HepG2 (cell line): ENCODE data around the gene ZDHHC16. TPM values are rescaled to one million over a fixed set of nuclear protein-coding genes. Genes with fewer than 3 reads are reported as not detected.
A peak's percentile ranks its signal among the peaks of the same experiment; 100 is the strongest.

ENCODE experiments used
- AHR ChIP-seq: IDR thresholded peaks from 2 replicates; pipeline ENCODE4 v1.6.1; 2018; ENCODE audit warnings: missing genetic modification reagents, missing compliant biosample characterization
- ATF4 ChIP-seq, 2 experiments: fragments of 450-650 bp in 1 of 2; sonication (generic) in 1 of 2; formaldehyde crosslinking; IDR thresholded peaks; 2 replicates each; pipeline versions ENCODE4 v1.5.0 to v1.8.0; 2020 to 2022; ENCODE audit warnings: mild to moderate bottlenecking in 1 of 2, missing genetic modification reagents in 1 of 2
- BCLAF1 ChIP-seq: fragments of 450-650 bp; IDR thresholded peaks from 2 replicates; pipeline ENCODE4 v1.6.1; 2017; ENCODE audit warnings: mild to moderate bottlenecking
- CC2D1A ChIP-seq: sonication (generic); formaldehyde crosslinking; IDR thresholded peaks from 2 replicates; pipeline ENCODE4 v1.8.1; 2023; ENCODE audit warnings: mild to moderate bottlenecking, missing genetic modification reagents
- CCDC6 ChIP-seq: sonication (generic); formaldehyde crosslinking; IDR thresholded peaks from 2 replicates; pipeline ENCODE4 v1.8.1; 2022; ENCODE audit warnings: mild to moderate bottlenecking, missing genetic modification reagents, moderate library complexity
- CREM ChIP-seq, 2 experiments: sonication (generic) in 1 of 2; formaldehyde crosslinking in 1 of 2; IDR thresholded peaks; 2 replicates each; pipeline versions ENCODE4 v1.4.0 to v1.6.1; 2016 to 2020; ENCODE audit warnings: antibody characterized with exemption in 1 of 2, mild to moderate bottlenecking in 1 of 2, missing genetic modification reagents in 1 of 2
- GABPA ChIP-seq, 2 experiments: IDR thresholded peaks; 2 replicates each; pipeline ENCODE4 v1.6.1; 2011 to 2016; ENCODE audit warnings: low read depth in 2 of 2, low read length in 1 of 2, missing biosample characterization in 1 of 2, missing genetic modification characterization in 1 of 2
- GTF3A ChIP-seq: sonication (generic); formaldehyde crosslinking; conservative IDR thresholded peaks from 2 replicates; pipeline ENCODE4 v1.4.0; 2020; ENCODE audit warnings: mild to moderate bottlenecking, missing genetic modification reagents
- HNF1B ChIP-seq: sonication (generic); formaldehyde crosslinking; IDR thresholded peaks from 2 replicates; pipeline ENCODE4 v1.5.1; 2020; ENCODE audit warnings: mild to moderate bottlenecking, moderate library complexity, missing genetic modification reagents
- KDM1A ChIP-seq: IDR thresholded peaks from 2 replicates; pipeline ENCODE4 v1.6.1; 2016; ENCODE audit warnings: missing compliant biosample characterization
- MED1 ChIP-seq: sonication (generic); formaldehyde crosslinking; IDR thresholded peaks from 2 replicates; pipeline ENCODE4 v1.4.0; 2020; ENCODE audit warnings: missing genetic modification reagents
- MLLT10 ChIP-seq: sonication (generic); formaldehyde crosslinking; IDR thresholded peaks from 2 replicates; pipeline ENCODE4 v1.4.0; 2020; ENCODE audit warnings: missing genetic modification reagents
- NFRKB ChIP-seq: fragments of 450-650 bp; IDR thresholded peaks from 2 replicates; pipeline ENCODE4 v1.6.1; 2017
- SKI ChIP-seq: fragments of 450-650 bp; IDR thresholded peaks from one replicate; pipeline ENCODE4 v1.6.1; 2018; ENCODE audit warnings: mild to moderate bottlenecking; ENCODE audit not compliant: partially characterized antibody
- SP5 ChIP-seq: IDR thresholded peaks from 2 replicates; pipeline ENCODE4 v1.6.1; 2016; ENCODE audit warnings: low read depth, borderline replicate concordance
- STAG1 ChIP-seq: sonication (generic); formaldehyde crosslinking; IDR thresholded peaks from 2 replicates; pipeline ENCODE4 v1.4.0; 2020; ENCODE audit warnings: missing genetic modification reagents
- TAF1 ChIP-seq: sonication (generic); formaldehyde crosslinking; IDR thresholded peaks from 2 replicates; pipeline ENCODE4 v1.4.0; 2020; ENCODE audit warnings: missing genetic modification reagents
- TFAP4 ChIP-seq: sonication (generic); IDR thresholded peaks from 2 replicates; pipeline ENCODE4 v1.6.1; 2016; ENCODE audit warnings: low read depth, borderline replicate concordance
- ZNF251 ChIP-seq: sonication (generic); formaldehyde crosslinking; IDR thresholded peaks from 2 replicates; pipeline ENCODE4 v1.9.0; 2021; ENCODE audit warnings: mild to moderate bottlenecking, missing genetic modification reagents
- ZNF263 ChIP-seq: sonication (generic); formaldehyde crosslinking; IDR thresholded peaks from 2 replicates; pipeline ENCODE4 v1.4.0; 2020; ENCODE audit warnings: missing genetic modification reagents
- ZNF569 ChIP-seq: sonication (generic); formaldehyde crosslinking; IDR thresholded peaks from 2 replicates; pipeline ENCODE4 v1.5.0; 2020; ENCODE audit warnings: mild to moderate bottlenecking, missing genetic modification reagents, moderate library complexity, borderline replicate concordance
- ZNF629 ChIP-seq: sonication (generic); formaldehyde crosslinking; conservative IDR thresholded peaks from 2 replicates; pipeline ENCODE4 v1.5.0; 2020; ENCODE audit warnings: missing genetic modification reagents
- ZNF670 ChIP-seq: sonication (generic); formaldehyde crosslinking; IDR thresholded peaks from 2 replicates; pipeline ENCODE4 v1.8.0; 2022; ENCODE audit warnings: mild to moderate bottlenecking, missing genetic modification reagents, borderline replicate concordance
- ZZZ3 ChIP-seq: sonication (generic); formaldehyde crosslinking; IDR thresholded peaks from 2 replicates; pipeline ENCODE4 v1.4.0; 2020; ENCODE audit warnings: missing genetic modification reagents, mild to moderate bottlenecking, borderline replicate concordance
- polyA plus RNA-seq, 8 experiments: library from polyadenylated mRNA; depleted of rRNA in 3 of 8; stranded (reverse) in 7 of 8; unstranded in 1 of 8; fragments of >200 nt; fragmentation: Illumina TruSeq in 4 of 8; extraction: Trizol in 4 of 8; gene quantifications; 2 replicates each; pipeline versions ENCODE4 v1.2.1 to v1.2.3, GENCODE V29; 2011 to 2016; ENCODE audit warnings: low read depth in 4 of 8, missing spikeins in 1 of 8, mixed read lengths in 1 of 8; ENCODE audit not compliant: insufficient read depth in 1 of 8
- total RNA-seq, 5 experiments: library from RNA; depleted of rRNA; stranded (reverse); fragments of >200 nt; fragmentation: Illumina TruSeq; extraction: Trizol; gene quantifications; 2 replicates each; pipeline ENCODE4 v1.2.3, GENCODE V29; 2016; ENCODE audit warnings: low read depth in 1 of 5

The ZDHHC16 gene
- total and polyA plus RNA-seq, 2 of the 13 experiments (the other 11 are each of a cell fraction or from before 2014, with no cell fraction given): 40.8 to 41.8 TPM

- TF ChIP-seq TFAP4 (peak; percentile 68; the same call in 1 of the 2 replicates), AHR (no peak), ZZZ3 (no peak), SP5 (CRISPR knock-in tag) (no peak; the same call in 1 of the 2 replicates), ZNF263 (CRISPR knock-in tag) (no peak), MED1 (CRISPR knock-in tag) (peak; percentile 50; the same call in 1 of the 2 replicates), KDM1A (no peak), CC2D1A (CRISPR knock-in tag) (no peak), ZNF569 (CRISPR knock-in tag) (no peak), HNF1B (CRISPR knock-in tag) (no peak), GABPA (IDR thresholded peaks at IDR 0.05; ENCODE audit: low read depth, low read length) (no peak), GABPA (CRISPR knock-in tag; IDR thresholded peaks at IDR 0.05; ENCODE audit: low read depth) (no peak), ZNF629 (no peak), ATF4 (CRISPR knock-in tag; IDR thresholded peaks at IDR 0.05) (no peak), STAG1 (CRISPR knock-in tag) (no peak), MLLT10 (CRISPR knock-in tag) (no peak), NFRKB (no peak), CCDC6 (CRISPR knock-in tag) (no peak), GTF3A (CRISPR knock-in tag) (no peak), ZNF251 (CRISPR knock-in tag) (no peak), ZNF670 (CRISPR knock-in tag) (no peak), CREM (IDR thresholded peaks at IDR 0.05) (no peak), CREM (CRISPR knock-in tag; IDR thresholded peaks at IDR 0.05) (no peak), TAF1 (CRISPR knock-in tag) (no peak), BCLAF1 (no peak), SKI (no peak)
Observed at GRCh38 chr10:97399843-97400545, 46.0 kb upstream of the ZDHHC16 start (continued).
